Hindlimb muscle (tissue), 1 donor: Measurements from ENCODE around the gene APOOL. TPM values are rescaled to one million over a fixed set of nuclear protein-coding genes. Genes with fewer than 3 reads are reported as not detected.
"Not testable (repeated sequence)": the region's sequence is repeated elsewhere in the genome, so short reads cannot be mapped to it uniquely, and the experiment has no call there.

ENCODE experiments used
- DNase-seq: peaks from one replicate; pipeline ENCODE4 v3.0.0-alpha.2; 2013
- polyA plus RNA-seq: library from polyadenylated mRNA; unstranded; fragments of 120-200 nt; gene quantifications from one replicate; pipeline ENCODE4 v1.2.1, GENCODE V29; 2013; ENCODE audit not compliant: insufficient read length

APOOL gene
- polyA plus RNA-seq: 13.6 TPM

- DNase-seq: peak; percentile 87
Measured at GRCh38 chrX:85003655-85004244, at the start of gene APOOL. Gene APOOL, plus strand, starts transcription at chrX:85003877. Its CDS starts 36 bp downstream, at chrX:85003913.

DNA sequence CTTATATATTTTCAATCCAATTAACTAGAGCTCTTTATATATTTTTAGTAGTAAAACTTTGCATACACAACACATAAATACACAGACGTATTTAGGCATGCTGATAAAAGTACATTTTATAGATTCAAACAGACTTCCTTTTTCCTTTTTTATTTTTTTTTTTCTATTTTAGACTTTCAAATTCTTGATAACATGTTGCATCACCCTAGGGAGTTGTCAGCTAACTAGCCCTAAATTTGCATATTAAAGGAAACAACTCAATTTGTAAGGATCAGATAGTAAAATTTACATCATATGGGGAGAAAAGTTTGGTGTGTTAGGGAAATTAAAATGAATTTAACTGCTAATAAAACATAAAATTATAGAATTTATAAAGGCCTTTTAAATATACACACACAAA lies 47.4 kb upstream of the APOOL start:
- no peak for DNase-seq

DNA sequence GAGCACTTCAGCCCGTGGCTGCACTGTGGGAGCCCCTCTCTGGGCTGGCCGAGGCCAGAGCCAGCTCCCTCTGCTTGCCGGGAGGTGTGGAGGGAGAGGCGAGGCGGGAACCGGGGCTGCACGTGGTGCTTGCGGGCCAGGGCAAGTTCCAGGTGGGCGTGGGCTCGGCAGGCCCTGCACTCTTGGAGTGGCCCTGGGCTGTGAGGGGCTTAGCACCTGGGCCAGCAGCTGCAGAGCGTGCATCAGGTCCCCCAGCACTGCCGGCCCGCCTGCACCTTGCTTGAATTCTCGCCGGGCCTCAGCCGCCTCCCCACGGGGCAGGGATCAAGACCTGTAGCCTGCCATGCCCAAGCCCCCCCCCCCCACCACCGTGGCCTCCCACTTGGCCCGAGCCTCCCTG lies 28.9 kb upstream of the APOOL start:
- DNase-seq: no peak

- not testable (repeated sequence) for DNase-seq
Measured at GRCh38 chrX:84991739-84992138, 11.9 kb upstream of the APOOL start.

- DNase-seq: no peak
Measured at GRCh38 chrX:84993150-84993549, 10.5 kb upstream of the APOOL start.

- no peak for DNase-seq
Measured at GRCh38 chrX:85001344-85001743, 2.3 kb upstream of the APOOL start.

DNA sequence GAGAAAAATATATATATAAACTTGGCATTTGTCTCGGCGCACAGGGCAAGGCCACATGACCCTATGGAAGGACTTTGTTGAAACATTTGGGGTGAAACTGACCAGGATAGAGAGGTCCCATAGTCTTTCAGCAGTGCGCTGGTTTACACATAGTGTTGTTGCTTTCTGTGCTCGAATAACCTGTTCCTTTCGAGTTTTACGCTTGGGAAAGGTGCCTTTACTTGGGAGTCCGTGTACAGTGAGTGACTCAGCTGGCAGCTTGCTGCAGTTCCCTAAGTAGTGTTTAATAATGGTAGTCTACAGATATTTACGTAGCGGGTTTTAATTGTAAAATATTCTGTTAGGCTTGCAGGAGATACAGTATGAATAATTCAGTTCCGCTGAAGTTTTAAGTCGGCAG lies 578 bp downstream of the APOOL start:
- DNase-seq: peak; percentile 2

- DNase-seq: no peak
Measured at GRCh38 chrX:85012098-85012497, 8.4 kb downstream of the APOOL start.

DNA sequence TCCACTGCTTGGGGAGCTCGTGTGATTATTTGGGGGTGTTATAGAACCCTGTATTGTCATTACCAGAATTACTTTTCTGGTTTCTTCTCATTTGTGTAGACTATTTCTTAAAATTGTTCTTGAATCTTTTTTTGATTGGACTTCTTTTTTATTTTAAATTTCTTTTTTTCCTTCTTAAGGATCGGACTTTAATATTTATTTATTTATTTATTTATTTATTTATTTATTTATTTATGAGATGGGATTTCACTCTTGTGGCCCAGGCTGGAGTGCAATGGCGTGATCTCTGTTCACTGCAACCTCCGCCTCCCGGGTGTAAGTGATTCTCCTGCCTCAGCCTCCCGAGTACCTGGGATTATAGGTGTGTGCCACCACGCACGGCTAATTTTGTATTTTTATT lies 11.7 kb downstream of the APOOL start:
- DNase-seq: not testable (repeated sequence)

GRCh38 chrX:85017721-85018120 lies 14.0 kb downstream of the APOOL start:
- no peak for DNase-seq

DNA sequence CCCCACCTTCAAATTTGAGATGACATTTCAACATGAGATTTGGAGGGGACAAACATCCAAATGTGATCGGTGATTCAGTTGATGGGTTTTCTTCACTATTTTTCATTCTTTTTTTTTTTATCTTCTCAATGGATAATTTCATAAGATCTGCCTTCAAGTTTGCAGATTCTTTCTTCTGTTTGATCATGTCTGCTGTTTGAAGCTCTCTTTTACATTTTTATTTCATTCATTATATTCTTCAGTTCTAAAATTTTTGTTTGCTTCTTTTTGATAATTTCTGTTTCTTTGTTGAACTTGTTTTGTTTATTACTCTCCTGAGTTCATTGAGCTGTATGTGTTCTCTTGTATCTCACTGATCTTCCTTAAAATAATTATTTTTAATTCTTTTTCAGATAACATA lies 14.8 kb downstream of the APOOL start:
- DNase-seq: no peak

DNA sequence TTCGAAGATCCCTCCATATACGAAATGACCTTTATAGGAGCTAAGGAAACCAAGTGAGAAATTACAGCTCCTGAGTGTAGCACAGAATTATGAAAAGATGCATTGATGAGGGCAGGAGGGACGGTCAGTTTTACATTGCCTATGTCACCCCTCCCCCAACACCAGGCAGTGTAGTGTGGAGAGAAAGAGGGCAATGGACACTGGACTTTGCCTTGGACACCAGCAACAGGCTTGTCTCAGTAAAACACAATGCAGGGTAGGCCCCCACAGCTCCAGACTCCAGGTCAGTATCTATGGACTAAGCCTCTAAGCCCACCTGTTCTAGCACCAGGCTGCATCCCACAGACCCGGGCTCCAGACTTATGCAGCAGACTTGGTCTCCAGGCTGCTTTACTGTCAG lies 16.5 kb downstream of the APOOL start:
- DNase-seq: no peak

GRCh38 chrX:85024044-85024443 lies 20.4 kb downstream of the APOOL start:
- no peak for DNase-seq

GRCh38 chrX:85024562-85024961 lies 20.9 kb downstream of the APOOL start:
- DNase-seq: no peak

DNA sequence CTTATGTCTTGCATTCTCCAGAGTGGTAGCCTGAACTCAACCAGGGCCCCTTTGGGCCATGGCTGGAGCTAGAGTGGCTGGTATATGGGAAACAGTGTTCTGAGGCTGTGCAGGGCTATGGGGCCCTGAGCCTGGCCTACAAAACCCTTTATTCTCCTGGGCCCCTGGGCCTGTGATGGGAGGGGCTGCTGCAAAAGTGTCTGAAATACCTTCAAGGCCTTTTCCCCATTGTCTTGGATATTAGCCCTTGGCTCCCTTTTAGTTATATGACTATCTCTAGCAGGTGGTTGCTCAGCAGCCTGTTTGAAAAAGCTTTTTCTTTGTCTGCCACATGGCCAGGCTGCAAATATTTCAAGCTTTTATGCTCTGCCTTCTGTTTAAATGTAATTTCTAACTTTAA lies 22.5 kb downstream of the APOOL start:
- no peak for DNase-seq

DNA sequence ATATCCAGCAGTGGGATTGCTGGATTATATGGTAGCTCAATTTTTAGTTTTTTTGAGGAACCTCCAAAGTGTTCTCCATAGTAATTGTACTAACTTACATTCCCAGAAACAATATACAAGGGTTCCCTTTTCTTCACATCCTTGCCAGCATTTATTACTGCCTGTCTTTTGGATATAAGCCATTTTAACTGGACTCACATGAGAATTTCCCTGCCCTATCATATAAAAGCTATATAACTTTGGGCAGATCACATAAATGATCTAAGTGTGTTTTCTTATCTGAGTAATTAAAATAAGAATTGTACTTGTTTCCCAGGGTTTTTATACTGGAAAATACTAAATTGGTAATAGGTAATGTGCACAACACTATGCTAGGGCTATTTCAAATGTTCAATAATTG lies 25.4 kb downstream of the APOOL start:
- no peak for DNase-seq

GRCh38 chrX:85031505-85031904 lies 27.8 kb downstream of the APOOL start:
- no peak for DNase-seq

GRCh38 chrX:85037114-85037513 lies 33.4 kb downstream of the APOOL start:
- DNase-seq: no peak

GRCh38 chrX:85051627-85052026 lies 48.0 kb downstream of the APOOL start:
- DNase-seq: no peak

- no peak for DNase-seq
Measured at GRCh38 chrX:85052205-85052604, 48.5 kb downstream of the APOOL start.

- peak; percentile 6 for DNase-seq
Measured at GRCh38 chrX:85052636-85053343, 49.1 kb downstream of the APOOL start.

DNA sequence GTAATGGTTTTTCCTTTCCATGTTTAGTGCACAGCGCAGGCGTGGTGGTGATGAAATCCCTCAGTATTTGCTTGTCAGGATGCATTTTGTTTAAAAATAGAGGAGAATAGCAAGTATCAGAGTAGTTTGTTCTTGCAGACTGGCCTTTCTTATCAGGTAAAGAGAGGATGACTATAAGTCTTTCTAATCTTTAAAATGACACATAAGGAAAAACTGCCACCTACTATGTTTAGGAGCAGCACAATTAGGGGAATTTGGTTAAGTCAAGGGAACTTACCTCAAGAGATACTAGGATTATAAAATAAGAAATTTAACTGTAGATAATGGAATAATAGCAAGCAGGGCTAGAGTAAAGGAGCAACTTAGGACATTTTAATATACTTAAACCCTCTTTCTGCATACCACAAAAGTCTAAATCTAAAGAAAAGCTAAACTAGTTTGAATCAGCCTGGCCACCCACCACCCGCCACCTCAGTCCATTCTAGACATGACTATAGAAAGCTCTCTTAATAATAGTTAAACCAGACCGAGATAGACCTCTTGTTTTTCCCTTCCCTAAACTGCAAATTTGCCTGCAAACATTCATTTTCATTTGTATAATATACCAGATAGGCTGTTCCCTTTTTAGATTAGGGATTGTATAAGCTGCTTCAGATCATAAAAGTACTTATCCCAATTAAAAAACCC lies 62.0 kb downstream of the APOOL start:
- no peak for DNase-seq

DNA sequence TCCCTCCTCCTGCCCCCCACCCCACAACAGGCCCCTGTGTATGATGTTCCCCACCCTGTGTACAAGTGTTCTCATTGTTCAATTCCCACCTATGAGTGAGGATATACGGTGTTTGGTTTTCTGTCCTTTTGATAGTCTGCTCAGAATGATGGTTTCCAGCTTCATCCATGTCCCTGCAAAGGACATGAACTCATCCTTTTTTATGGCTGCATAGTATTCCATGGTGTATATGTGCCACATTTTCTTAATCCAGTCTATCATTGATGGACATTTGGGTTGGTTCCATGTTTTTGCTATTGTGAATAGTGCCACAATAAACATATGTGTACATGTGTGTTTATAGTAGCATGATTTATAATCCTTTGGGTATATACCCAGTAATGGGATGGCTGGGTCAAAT lies 73.6 kb downstream of the APOOL start:
- not testable (repeated sequence) for DNase-seq
